NCI-H2227 treated with DMSO at 0.1 percent for 48 hours (cell line): ENCODE measurements around the gene NSD1.

ENCODE experiments used
- DNase-seq: peaks from one replicate; lab custom pipeline; 2025; lab: John Stamatoyannopoulos, UW

The NSD1 gene

DNA sequence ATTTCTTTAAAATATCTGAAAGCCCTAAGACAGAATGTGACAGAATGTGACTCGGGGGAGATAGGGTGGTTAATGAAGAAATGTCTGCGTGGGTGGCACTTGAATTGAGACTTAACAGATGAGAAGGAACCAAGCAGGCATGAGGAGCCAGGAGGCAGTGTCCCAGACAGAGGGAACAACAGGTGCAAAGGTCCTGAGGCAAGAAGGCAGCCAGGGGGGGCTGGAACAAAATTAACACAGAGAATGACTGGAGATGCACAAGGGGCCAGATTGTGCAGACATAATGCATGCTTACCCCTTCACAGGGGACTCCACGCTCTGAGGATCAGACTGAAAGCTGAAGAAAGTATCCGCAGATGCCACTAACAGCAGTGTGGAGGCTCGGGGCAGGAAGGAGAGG, 216.2 kb downstream of the NSD1 start:
- no peak for DNase-seq
